Stimulated activated CD4-positive, alpha-beta T cell treated with anti-CD3 and anti-CD28 coated beads, Interleukin-4, amount 100 ng/mL, for 24 hours (primary cell): ENCODE measurements around the gene KBTBD4.
"Not testable (repeated sequence)": the region's sequence is repeated elsewhere in the genome, so short reads cannot be mapped to it uniquely, and the experiment has no call there.

Source experiments
- DNase-seq: peaks from one replicate; pipeline ENCODE4 v3.0.0-alpha.2; 2020

The KBTBD4 gene

GRCh38 chr11:47589977-47590861 is 11.4 kb upstream of the KBTBD4 start:
- DNase-seq, result no peak

- DNase-seq, result no peak
Measured at GRCh38 chr11:47589584-47589976, 10.8 kb upstream of the KBTBD4 start.

DNA sequence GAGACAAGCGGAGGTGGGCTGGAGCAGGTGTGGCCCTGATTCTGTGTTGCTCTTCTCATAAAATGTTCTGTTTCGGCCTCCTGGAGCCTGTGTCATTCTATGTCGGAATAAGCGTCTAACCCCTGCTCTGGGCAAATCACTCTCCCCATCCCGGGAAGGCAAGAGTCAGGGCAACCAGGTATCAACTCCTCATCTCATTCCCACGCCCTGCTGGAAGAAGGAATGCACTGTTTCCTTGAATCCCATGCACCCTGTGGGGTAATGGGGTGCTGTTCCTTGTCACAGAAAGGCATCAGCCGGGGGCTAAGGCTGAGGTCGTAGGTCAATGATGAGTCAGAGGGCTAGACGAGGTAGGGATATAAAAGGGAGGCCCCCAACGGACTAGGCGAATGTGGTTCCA is 10.3 kb upstream of the KBTBD4 start:
- DNase-seq, result no peak

DNA sequence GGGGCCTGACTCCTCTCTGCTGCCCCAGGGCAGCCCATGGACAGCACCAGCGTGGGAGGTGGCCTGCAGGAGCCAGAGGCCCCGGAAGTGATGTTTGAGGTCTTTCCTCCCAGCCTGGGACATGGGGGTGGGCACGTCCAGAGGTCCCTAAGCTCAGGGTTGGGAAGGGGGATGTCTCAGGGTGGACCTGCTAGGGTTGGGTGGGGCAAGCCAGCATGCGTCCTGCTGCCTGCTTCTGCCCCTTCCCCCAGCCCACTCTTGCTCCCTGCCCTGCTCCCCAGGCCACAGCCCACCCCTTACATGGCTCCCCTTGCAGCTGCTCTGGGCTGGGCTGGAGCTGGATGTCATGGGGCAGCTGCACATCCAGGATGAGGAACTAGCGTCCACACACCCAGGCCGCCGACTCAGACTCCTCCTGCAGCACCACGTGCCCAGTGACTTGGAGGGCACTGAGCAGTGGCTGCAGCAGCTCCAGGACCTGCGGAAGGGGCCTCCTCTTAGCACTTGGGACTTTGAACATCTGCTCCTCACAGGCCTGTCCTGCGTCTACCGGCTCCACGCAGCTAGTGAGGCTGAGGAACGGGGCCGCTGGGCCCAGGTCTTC is 9.1 kb upstream of the KBTBD4 start:
- no peak for DNase-seq

DNA sequence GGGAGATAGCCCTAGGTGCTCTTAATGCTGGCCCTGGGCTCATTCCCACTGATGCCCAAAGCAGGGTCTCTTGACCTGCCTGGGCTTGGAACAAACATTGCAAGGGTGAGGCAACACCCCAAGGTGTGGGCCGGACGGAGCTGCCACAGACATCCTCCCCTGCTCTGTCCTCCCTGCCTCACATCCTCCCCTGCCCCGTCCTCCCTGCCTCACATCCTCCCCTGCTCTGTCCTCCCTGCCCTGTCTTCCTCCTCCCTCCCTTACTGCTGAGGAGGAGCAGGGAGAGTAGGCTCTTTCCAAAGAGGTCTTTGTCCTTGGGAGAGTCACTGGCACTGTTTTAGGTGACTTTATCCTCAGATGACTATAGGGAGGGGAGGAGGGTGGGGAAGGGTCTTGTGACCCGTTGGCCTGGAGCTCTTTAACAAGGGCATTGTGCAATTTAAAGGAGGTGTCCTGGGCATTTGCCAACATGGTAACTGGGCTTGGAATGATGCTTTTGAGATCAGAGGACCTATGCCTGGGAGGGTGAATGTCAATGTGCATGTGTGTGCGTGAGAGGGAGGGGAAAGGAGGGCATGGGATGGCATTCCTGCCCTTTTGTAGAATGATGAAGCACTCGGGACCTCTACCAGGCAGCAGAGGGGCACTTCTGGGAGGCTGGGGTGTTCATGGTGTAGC is 8.4 kb upstream of the KBTBD4 start:
- DNase-seq, result no peak

GRCh38 chr11:47586098-47586855 is 7.5 kb upstream of the KBTBD4 start, which contains the start of gene FAM180B:
Gene FAM180B (plus strand): TSS chr11:47586678. CDS start chr11:47586769, 91 bp downstream.
- DNase-seq, result no peak

- DNase-seq, result no peak
Measured at GRCh38 chr11:47583844-47584243, 5.1 kb upstream of the KBTBD4 start.

- DNase-seq, result no peak
Measured at GRCh38 chr11:47577460-47578041, 1.2 kb downstream of the KBTBD4 start.

GRCh38 chr11:47573321-47573720 is 5.4 kb downstream of the KBTBD4 start:
- DNase-seq, result no peak

DNA sequence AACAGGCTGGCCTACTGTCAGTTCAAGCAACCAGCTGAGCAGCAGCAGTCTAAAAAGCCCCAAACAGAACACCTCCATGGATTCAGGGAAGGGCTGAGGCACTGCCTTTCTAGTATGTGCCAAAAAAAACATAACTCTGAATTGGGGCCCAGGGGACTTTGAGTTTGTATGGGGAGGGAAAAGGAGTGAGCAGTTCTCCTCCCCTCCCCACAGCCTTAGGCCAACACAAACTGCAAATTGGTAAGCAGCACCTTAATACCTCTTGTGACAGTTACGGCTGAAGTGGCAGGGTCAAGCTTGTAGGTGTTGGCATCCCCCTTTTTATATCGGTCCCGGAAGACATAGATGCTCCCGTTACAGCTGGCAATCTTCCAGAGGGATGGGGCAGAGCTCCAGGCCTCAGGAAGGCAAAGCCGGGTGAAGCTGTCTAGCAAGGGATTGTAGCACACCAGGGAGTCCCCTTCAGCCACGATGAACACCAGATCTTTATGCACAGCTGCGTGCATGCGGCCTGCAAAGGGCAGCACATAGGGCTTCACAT is 6.0 kb downstream of the KBTBD4 start:
- DNase-seq, result no peak

- DNase-seq, result no peak
Measured at GRCh38 chr11:47571895-47572294, 6.9 kb downstream of the KBTBD4 start.

DNA sequence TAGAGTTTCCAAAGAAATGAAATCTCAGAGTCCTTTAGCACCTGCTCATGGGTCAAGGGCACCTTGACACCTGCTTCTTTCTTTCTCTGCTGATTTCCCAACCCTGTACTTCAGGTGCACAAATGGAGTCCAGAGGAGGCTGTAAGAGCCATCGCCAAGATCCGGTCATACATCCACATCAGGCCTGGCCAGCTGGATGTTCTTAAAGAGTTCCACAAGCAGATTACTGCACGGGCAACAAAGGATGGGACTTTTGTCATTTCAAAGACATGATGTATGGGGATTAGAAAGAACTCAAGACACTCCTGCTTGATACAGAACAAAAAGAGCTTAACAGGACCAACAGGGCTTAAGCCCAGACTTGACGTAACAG is 7.4 kb downstream of the KBTBD4 start:
- DNase-seq, result no peak

DNA sequence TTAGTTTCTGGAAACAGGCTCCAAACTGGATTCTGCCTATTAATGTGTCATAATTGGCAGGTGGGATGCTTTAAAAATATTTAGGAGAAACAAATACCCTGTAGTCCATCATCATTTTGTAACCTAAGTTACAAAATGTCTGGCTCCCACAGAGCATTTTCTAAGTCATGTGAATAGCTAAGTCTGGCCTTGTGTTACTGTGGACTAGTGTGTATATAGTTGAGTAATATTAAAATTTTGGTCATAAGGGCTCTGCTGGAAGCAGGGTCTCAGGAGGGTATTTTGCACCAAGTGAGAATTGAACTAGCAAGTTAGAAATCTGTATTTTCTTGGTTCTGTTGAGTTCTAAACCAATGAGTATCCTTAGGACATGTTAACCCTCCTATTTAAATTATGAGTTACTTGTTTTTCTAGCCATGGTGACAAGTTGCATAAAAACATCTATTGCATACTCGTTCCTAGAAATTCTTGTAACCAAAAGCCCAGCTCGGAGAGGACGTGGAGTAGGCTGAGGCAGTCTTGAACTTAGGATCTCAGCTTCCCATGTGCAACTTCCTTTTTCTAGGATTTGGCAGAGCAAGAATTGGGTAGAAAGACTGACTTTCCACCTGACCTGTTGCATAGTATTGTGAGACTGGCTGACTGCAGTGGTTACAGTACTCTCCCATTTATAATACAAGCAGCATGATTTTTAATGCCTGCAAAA is 8.0 kb downstream of the KBTBD4 start:
- no peak for DNase-seq

DNA sequence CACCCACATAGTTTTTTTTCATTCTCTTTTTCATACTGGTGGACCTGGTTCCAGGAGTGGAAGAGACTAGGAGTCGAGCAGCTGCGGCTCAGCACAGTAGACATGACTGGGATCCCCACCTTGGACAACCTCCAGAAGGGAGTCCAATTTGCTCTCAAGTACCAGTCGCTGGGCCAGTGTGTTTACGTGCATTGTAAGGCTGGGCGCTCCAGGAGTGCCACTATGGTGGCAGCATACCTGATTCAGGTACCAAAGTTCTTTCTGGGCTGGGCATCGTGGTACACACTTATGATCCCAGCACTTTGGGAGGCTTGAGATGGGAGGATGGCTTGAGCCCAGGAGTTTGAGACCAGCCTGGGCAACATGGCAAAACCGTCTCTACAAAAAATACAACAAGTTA is 9.1 kb downstream of the KBTBD4 start:
- DNase-seq, result no peak

- DNase-seq, result peak; percentile 8
Measured at GRCh38 chr11:47566149-47566698, 12.5 kb downstream of the KBTBD4 start.

GRCh38 chr11:47565340-47566148 is 13.2 kb downstream of the KBTBD4 start, which contains the start of gene PTPMT1:
Gene PTPMT1 (plus strand): TSS chr11:47565599. CDS start chr11:47565623, 24 bp downstream.
- DNase-seq, result peak; percentile 71

GRCh38 chr11:47564933-47565339 is 13.8 kb downstream of the KBTBD4 start:
- no peak for DNase-seq

- DNase-seq, result not testable (repeated sequence)
Measured at GRCh38 chr11:47564366-47564765, 14.4 kb downstream of the KBTBD4 start.

GRCh38 chr11:47562393-47562792 is 16.4 kb downstream of the KBTBD4 start:
- DNase-seq, result not testable (repeated sequence)

GRCh38 chr11:47560426-47560825 is 18.3 kb downstream of the KBTBD4 start:
- DNase-seq, result no peak
